HepG2 (cell line): ENCODE data around the gene STRN4. TPM values are rescaled to one million over a fixed set of nuclear protein-coding genes. Genes with fewer than 3 reads are reported as not detected.
A peak's percentile ranks its signal among the peaks of the same experiment; 100 is the strongest.

ENCODE experiments used
- AKAP8 ChIP-seq: sonication (generic); formaldehyde crosslinking; IDR thresholded peaks from 2 replicates; pipeline ENCODE4 v1.5.1; 2020; ENCODE audit warnings: mild to moderate bottlenecking, missing genetic modification reagents
- ATAD3A ChIP-seq: sonication (generic); formaldehyde crosslinking; IDR thresholded peaks from 2 replicates; pipeline ENCODE4 v1.4.0; 2020; ENCODE audit warnings: missing genetic modification reagents
- DMTF1 ChIP-seq: sonication (generic); formaldehyde crosslinking; IDR thresholded peaks from 2 replicates; pipeline ENCODE4 v1.4.0; 2020; ENCODE audit warnings: mild to moderate bottlenecking, missing genetic modification reagents
- ELF3 ChIP-seq: IDR thresholded peaks from 2 replicates; pipeline ENCODE4 v1.6.1; 2016; ENCODE audit warnings: missing genetic modification reagents, missing compliant biosample characterization
- HOXA9 ChIP-seq: sonication (generic); formaldehyde crosslinking; IDR thresholded peaks from 2 replicates; pipeline ENCODE4 v1.8.1; 2022; ENCODE audit warnings: missing genetic modification reagents, mild to moderate bottlenecking, moderate library complexity, borderline replicate concordance
- KAT8 ChIP-seq: IDR thresholded peaks from 2 replicates; pipeline ENCODE4 v1.6.1; 2016; ENCODE audit warnings: missing genetic modification reagents, missing compliant biosample characterization
- KDM3A ChIP-seq: IDR thresholded peaks from 2 replicates; pipeline ENCODE4 v1.6.1; 2018; ENCODE audit warnings: low read depth, missing compliant biosample characterization
- KDM5B ChIP-seq: sonication (generic); formaldehyde crosslinking; IDR thresholded peaks from 2 replicates; pipeline ENCODE4 v1.4.0; 2020; ENCODE audit warnings: missing genetic modification reagents, mild to moderate bottlenecking, borderline replicate concordance
- MXI1 ChIP-seq: IDR thresholded peaks from 3 replicates; pipeline ENCODE4 v1.6.1; 2012; ENCODE audit warnings: low read depth, low read length, inconsistent platforms, borderline replicate concordance
- NFYB ChIP-seq: sonication (generic); formaldehyde crosslinking; IDR thresholded peaks from 2 replicates; pipeline ENCODE4 v1.4.0; 2020; ENCODE audit warnings: missing genetic modification reagents
- PAF1 ChIP-seq: IDR thresholded peaks from 2 replicates; pipeline ENCODE4 v1.6.1; 2016; ENCODE audit warnings: missing genetic modification reagents, missing compliant biosample characterization
- PHF8 ChIP-seq: sonication (generic); formaldehyde crosslinking; IDR thresholded peaks from 2 replicates; pipeline ENCODE4 v1.5.0; 2020; ENCODE audit warnings: missing genetic modification reagents
- RXRA ChIP-seq: sonication (generic); formaldehyde crosslinking; IDR thresholded peaks from 2 replicates; pipeline ENCODE4 v1.5.1; 2020; ENCODE audit warnings: missing genetic modification reagents
- SP2 ChIP-seq: sonication (generic); formaldehyde crosslinking; IDR thresholded peaks from 2 replicates; pipeline ENCODE4 v1.5.1; 2020; ENCODE audit warnings: mild to moderate bottlenecking, missing genetic modification reagents
- ZBTB7B ChIP-seq: sonication (generic); formaldehyde crosslinking; IDR thresholded peaks from 2 replicates; pipeline ENCODE4 v1.4.0; 2020; ENCODE audit warnings: missing genetic modification reagents
- ZFAT ChIP-seq: sonication (generic); formaldehyde crosslinking; conservative IDR thresholded peaks from 2 replicates; pipeline ENCODE4 v1.8.1; 2023; ENCODE audit warnings: missing genetic modification reagents, inconsistent platforms
- ZNF563 ChIP-seq: sonication (generic); formaldehyde crosslinking; IDR thresholded peaks from 2 replicates; pipeline ENCODE4 v1.8.0; 2022; ENCODE audit warnings: mild to moderate bottlenecking, moderate library complexity, missing genetic modification reagents
- ZNF564 ChIP-seq: sonication (generic); formaldehyde crosslinking; IDR thresholded peaks from 2 replicates; pipeline ENCODE4 v1.8.1; 2023; ENCODE audit warnings: mild to moderate bottlenecking, missing genetic modification reagents
- ZNF878 ChIP-seq: sonication (generic); formaldehyde crosslinking; IDR thresholded peaks from 2 replicates; pipeline ENCODE4 v1.8.1; 2023; ENCODE audit warnings: mild to moderate bottlenecking, missing genetic modification reagents, moderate library complexity
- polyA plus RNA-seq, 8 experiments: library from polyadenylated mRNA; depleted of rRNA in 3 of 8; stranded (reverse) in 7 of 8; unstranded in 1 of 8; fragments of >200 nt; fragmentation: Illumina TruSeq in 4 of 8; extraction: Trizol in 4 of 8; gene quantifications; 2 replicates each; pipeline versions ENCODE4 v1.2.1 to v1.2.3, GENCODE V29; 2011 to 2016; ENCODE audit warnings: low read depth in 4 of 8, missing spikeins in 1 of 8, mixed read lengths in 1 of 8; ENCODE audit not compliant: insufficient read depth in 1 of 8
- total RNA-seq, 5 experiments: library from RNA; depleted of rRNA; stranded (reverse); fragments of >200 nt; fragmentation: Illumina TruSeq; extraction: Trizol; gene quantifications; 2 replicates each; pipeline ENCODE4 v1.2.3, GENCODE V29; 2016; ENCODE audit warnings: low read depth in 1 of 5
- TF ChIP-seq, protein P1 (sequence below): sonication (generic); formaldehyde crosslinking; IDR thresholded peaks from 2 replicates; pipeline ENCODE4 v1.5.0; 2020; ENCODE audit warnings: mild to moderate bottlenecking, missing genetic modification reagents
- TF ChIP-seq, protein P2 (sequence below): sonication (generic); formaldehyde crosslinking; IDR thresholded peaks from 2 replicates; pipeline ENCODE4 v1.5.0; 2020; ENCODE audit warnings: mild to moderate bottlenecking, missing genetic modification reagents
- TF ChIP-seq, protein P3 (sequence below): sonication (generic); formaldehyde crosslinking; IDR thresholded peaks from 2 replicates; pipeline ENCODE4 v1.5.0; 2020; ENCODE audit warnings: missing genetic modification reagents

The STRN4 gene
- total and polyA plus RNA-seq, 2 of the 13 experiments (the other 11 are each of a cell fraction or from before 2014, with no cell fraction given) = 43.1 to 57.3 TPM

DNA sequence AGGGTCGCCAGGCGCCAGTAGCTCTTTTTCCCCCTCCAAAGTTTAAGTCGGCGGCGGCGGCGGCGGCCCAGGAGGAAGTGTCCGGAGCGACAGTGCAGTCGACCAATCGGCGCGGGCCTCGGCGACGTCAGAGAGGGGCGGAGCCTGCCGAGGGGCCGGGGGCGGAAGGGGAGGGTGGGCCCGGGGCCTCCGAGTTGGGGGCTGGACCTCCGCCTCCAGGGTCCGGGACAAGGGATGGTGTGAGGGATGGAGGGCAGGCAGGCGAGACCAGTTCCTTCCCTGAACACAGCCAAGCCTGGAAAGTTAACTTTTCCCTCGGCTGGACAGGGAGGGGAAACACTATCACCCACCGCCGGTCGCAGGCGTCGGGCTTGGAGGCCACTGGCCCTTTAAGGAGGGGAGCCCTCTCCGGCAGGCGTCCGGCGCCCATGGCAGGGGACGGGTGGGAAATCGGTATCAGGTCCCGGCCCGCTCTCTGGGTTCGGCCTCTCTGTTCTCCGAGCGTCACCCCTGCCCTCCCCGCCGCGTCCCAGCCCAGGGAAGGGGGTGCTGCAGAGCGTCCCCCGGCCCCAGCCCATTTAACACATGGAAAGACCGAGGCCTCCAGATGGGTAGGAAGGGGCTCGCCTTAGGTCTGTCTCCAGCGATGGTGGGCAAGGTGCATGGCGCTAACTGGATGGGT is 29.1 kb downstream of the STRN4 start, which contains the start of gene PRKD2 (continued):
- TF ChIP-seq, protein P1, sequence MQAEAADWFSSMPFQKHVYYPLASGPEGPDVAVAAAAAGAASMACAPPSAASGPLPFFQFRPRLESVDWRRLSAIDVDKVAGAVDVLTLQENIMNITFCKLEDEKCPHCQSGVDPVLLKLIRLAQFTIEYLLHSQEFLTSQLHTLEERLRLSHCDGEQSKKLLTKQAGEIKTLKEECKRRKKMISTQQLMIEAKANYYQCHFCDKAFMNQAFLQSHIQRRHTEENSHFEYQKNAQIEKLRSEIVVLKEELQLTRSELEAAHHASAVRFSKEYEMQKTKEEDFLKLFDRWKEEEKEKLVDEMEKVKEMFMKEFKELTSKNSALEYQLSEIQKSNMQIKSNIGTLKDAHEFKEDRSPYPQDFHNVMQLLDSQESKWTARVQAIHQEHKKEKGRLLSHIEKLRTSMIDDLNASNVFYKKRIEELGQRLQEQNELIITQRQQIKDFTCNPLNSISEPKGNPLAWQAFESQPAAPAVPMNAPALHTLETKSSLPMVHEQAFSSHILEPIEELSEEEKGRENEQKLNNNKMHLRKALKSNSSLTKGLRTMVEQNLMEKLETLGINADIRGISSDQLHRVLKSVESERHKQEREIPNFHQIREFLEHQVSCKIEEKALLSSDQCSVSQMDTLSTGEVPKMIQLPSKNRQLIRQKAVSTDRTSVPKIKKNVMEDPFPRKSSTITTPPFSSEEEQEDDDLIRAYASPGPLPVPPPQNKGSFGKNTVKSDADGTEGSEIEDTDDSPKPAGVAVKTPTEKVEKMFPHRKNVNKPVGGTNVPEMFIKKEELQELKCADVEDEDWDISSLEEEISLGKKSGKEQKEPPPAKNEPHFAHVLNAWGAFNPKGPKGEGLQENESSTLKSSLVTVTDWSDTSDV (CRISPR knock-in tag) = peak; percentile 33; the same call in 1 of the 2 replicates
- TF ChIP-seq MXI1 (peak; percentile 29; the same call in 1 of the 3 replicates), KDM3A (CRISPR knock-in tag) (no peak), NFYB (CRISPR knock-in tag) (peak; percentile 75), DMTF1 (CRISPR knock-in tag) (no peak), ZBTB7B (CRISPR knock-in tag) (0 out of 2 replicates have a peak, but pooled peaks have one; percentile 20), ZFAT (CRISPR knock-in tag) (no peak), ZNF564 (CRISPR knock-in tag) (no peak), AKAP8 (CRISPR knock-in tag) (0 out of 2 replicates have a peak, but pooled peaks have one; percentile 19), KDM5B (CRISPR knock-in tag) (peak; percentile 37; the same call in 1 of the 2 replicates), ATAD3A (CRISPR knock-in tag) (no peak), ZNF563 (CRISPR knock-in tag) (0 out of 2 replicates have a peak, but pooled peaks have one; percentile 24), PAF1 (CRISPR knock-in tag) (peak; percentile 32; the same call in 1 of the 2 replicates), SP2 (CRISPR knock-in tag) (peak; percentile 88), KAT8 (0 out of 2 replicates have a peak, but pooled peaks have one; percentile 32), PHF8 (CRISPR knock-in tag) (peak; percentile 68), ZNF878 (CRISPR knock-in tag) (no peak), HOXA9 (CRISPR knock-in tag) (no peak), ELF3 (CRISPR knock-in tag) (peak; percentile 34), RXRA (CRISPR knock-in tag) (peak; percentile 58; the same call in 1 of the 2 replicates)
- TF ChIP-seq, protein P2, sequence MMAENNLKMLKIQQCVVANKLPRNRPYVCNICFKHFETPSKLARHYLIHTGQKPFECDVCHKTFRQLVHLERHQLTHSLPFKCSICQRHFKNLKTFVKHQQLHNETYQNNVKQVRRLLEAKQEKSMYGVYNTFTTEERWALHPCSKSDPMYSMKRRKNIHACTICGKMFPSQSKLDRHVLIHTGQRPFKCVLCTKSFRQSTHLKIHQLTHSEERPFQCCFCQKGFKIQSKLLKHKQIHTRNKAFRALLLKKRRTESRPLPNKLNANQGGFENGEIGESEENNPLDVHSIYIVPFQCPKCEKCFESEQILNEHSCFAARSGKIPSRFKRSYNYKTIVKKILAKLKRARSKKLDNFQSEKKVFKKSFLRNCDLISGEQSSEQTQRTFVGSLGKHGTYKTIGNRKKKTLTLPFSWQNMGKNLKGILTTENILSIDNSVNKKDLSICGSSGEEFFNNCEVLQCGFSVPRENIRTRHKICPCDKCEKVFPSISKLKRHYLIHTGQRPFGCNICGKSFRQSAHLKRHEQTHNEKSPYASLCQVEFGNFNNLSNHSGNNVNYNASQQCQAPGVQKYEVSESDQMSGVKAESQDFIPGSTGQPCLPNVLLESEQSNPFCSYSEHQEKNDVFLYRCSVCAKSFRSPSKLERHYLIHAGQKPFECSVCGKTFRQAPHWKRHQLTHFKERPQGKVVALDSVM (CRISPR knock-in tag) = peak; percentile 37; the same call in 1 of the 2 replicates
- TF ChIP-seq, protein P3, sequence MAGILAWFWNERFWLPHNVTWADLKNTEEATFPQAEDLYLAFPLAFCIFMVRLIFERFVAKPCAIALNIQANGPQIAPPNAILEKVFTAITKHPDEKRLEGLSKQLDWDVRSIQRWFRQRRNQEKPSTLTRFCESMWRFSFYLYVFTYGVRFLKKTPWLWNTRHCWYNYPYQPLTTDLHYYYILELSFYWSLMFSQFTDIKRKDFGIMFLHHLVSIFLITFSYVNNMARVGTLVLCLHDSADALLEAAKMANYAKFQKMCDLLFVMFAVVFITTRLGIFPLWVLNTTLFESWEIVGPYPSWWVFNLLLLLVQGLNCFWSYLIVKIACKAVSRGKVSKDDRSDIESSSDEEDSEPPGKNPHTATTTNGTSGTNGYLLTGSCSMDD = no peak
